GM13976 (cell line): ENCODE data around the gene CALY.

Experiments used
- DNase-seq: peaks from one replicate; pipeline ENCODE4 v3.0.0; 2012; ENCODE audit warnings: low spot score
- in situ Hi-C: fragments of 300-500 bp; cut with MboI; formaldehyde crosslinking; loops from one replicate; pipeline ENCODE4 v1.12.0; 2022; ENCODE audit warnings: low sequenced_read_pairs, mixed read lengths, inconsistent platforms; ENCODE audit not compliant: unreplicated experiment
- TF ChIP-seq, protein P1 (sequence below): IDR thresholded peaks from 2 replicates; pipeline ENCODE4 v1.5.1; 2012; ENCODE audit warnings: borderline replicate concordance, mild to moderate bottlenecking; ENCODE audit not compliant: insufficient read depth; ENCODE audit errors: extremely low read depth, missing control alignments, control extremely low read depth

CALY gene

DNA sequence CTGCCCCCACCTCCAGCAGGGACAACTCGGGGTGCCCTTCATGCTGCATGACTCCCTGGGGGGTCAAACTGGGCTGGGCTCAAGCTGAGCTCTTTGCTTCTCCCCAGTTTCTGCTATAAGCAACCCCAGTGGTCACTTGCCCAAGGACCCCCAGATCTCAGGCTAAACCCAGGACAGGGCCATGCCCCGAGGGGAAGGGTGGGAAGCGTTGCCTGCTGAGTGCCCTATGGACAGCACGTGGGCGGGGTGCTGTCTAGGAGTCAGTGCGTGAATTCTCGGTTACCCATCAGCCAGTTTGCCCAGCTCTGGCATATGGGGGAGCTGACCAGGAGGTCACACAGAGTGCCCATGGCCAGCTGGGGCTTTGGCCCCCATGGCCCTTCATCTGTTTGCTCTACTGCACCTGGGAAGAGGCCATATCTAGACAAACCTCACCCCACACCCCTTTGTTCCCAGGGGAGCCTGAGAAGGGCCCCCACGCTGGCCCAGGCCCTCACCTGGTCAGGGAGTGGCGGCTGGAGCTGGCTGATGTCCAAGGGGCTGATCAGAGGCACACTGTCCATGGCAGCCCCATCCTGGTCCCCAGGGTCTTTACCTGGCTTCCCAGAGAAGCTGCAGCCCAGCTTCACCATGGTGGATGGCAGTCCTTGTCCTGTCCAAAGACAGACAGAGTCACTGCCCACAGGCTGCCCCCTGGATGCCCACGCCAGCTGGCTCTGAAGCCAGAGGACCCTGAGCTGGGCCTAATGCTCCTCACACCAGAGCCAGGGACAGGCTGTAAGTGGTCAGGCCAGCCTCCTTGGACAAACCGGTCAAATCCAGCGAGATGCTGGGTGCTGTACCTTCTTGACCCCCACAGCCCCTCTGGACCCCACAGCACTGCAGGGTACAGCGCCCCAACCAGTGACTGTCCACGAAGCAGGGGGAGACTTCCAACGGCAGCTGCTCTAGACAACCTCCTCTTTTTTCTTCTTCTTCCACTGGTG lies 8.0 kb downstream of the CALY start:
- in situ Hi-C loops = no loop called here
- DNase-seq = no peak
- TF ChIP-seq, protein P1, sequence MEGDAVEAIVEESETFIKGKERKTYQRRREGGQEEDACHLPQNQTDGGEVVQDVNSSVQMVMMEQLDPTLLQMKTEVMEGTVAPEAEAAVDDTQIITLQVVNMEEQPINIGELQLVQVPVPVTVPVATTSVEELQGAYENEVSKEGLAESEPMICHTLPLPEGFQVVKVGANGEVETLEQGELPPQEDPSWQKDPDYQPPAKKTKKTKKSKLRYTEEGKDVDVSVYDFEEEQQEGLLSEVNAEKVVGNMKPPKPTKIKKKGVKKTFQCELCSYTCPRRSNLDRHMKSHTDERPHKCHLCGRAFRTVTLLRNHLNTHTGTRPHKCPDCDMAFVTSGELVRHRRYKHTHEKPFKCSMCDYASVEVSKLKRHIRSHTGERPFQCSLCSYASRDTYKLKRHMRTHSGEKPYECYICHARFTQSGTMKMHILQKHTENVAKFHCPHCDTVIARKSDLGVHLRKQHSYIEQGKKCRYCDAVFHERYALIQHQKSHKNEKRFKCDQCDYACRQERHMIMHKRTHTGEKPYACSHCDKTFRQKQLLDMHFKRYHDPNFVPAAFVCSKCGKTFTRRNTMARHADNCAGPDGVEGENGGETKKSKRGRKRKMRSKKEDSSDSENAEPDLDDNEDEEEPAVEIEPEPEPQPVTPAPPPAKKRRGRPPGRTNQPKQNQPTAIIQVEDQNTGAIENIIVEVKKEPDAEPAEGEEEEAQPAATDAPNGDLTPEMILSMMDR = no peak

DNA sequence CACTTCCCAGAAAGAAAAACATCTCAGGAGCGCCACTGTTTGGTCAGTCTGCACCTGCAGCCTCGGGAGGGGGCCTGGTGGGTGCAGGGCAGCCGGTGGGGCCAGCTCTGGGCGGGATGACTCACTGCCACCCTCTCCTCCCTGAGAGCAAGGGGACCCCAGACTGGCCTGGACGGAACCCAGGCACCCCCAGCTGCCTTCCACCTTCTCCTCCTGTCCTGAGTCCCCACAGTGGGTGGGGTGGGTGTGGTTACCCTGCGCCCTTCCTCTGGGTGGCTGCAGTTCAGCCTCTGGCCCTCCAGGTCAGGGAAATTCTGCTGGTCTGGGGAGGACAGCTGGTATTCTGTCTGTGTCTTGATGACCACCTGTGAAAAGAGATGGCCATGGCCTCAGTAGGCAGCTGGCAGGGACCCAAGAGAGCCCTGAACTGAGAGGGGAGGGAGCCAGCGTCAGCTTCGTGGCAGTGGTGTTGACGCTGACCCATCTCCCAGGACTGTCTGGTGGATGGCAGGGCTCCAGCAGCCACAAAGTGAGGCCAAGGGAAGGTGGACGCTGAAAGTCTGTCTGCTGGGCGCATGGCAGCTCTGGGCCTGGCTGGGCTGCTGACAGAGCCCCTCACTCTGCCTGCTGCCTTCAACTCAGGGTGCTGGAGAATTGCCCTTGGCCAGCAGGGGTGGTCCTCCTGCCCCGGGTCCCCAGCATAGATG lies 8.9 kb downstream of the CALY start:
- no peak for DNase-seq
- in situ Hi-C loops = no loop called here
- TF ChIP-seq, protein P1 = no peak

DNA sequence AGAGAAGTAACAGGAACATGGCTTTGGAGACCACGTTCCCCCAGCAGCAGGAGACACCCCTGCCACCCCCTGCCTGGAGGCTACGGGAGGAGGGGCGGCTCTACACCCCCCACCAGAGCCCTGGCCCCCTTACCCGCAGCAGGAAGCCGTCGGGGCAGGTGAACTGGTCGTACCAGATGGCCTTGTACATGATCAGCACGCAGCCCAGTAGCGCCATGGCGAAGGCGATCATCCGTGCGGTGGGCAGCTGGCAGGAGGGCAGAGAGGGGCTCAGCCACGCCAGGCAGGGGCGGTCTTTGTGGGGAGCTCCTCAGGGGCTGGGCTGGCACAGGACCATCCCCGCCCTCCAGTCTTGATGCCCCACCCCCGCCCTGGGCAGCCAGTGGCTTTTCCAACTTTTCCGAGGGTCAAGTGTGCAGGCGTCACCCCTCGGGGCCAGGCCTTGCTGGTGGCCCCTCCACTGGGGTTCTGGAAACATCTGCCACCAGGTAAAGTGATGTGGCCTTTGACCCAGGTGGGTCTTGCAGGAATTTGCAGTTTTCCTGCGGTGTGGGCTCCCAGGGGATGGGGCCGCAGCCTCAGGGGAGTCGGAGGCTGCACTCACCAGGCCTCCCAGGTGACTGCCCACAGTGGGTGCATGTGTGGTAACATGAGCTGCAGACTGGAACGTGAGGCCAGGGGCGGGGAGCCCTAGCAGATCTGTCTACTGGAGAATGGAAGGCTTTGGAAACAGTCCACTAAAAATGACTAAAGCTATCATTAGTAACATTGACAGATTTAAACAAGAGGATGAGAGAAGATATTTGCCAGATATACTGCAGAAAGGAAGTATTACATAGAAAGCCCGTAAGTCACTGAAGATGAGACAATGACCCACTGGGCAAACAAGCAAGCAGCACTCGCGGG lies 9.7 kb downstream of the CALY start:
- in situ Hi-C loops = no loop called here
- DNase-seq = no peak
- TF ChIP-seq, protein P1 = no peak

DNA sequence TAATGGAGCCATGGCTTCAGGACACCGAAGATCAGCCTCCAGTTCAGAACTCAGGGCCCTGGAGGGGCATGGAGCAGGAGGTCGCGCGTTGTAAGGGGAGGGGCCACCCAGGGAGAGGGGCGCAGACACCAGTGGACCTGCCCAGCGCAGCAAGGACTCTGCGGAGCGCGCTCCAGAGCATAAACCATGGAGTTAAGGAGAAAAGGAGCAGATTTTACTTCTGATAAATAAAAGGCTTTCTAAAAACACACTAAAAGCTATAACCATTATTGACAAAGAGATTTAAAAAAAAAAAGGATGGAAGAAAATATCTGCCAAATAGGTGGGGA lies 10.5 kb downstream of the CALY start:
- in situ Hi-C loops = no loop called here
- TF ChIP-seq, protein P1 = no peak
- no peak for DNase-seq

DNA sequence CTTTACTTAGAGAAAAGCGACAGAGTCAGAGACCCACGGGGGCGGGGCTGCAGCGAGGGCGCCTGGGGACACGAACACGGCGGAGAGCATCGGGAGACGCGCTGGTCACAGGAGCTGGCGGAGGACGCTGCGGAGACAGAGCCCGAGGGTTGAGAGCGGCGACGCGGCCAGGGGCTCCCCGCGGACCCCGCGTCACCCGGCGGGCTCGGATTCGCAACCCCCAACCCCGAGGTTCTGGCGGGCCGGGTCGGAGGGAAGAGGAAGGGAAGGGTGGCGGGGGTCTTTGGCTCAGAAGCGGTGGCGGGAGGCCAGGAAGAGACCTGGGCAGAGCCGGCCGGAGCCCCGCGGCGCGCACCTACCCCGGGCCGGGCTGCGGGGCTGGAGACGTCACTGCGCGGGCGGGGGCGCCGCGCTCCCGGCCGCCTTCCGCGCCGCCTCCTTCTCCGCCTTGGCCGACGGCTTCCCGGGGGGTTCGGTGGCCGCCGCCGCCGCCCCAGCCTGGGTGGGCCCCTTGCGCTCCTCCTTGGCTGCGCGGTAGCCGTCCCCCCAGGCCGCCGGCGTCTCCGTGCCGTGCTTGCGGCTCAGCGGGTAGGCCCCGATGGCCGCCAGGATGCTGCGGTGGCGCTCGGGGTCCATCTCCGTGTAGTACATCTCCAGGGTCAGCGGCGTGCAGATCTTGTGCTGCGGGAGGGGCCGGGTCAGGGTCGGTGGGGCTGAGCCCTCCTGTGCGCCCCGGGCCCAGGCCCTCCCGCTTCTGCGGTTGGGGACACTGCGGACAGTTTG lies 11.1 kb downstream of the CALY start:
- TF ChIP-seq, protein P1 = no peak
- in situ Hi-C loops = no loop called here
- DNase-seq = no peak
